Kidney (tissue), 14 donors: ENCODE data around the gene ADAMTSL4. TPM values are rescaled to one million over a fixed set of nuclear protein-coding genes. Genes with fewer than 3 reads are reported as not detected.
A peak's percentile ranks its signal among the peaks of the same experiment; 100 is the strongest.

Experiments used
- DNase-seq, 5 donors: peaks; one replicate each; pipeline ENCODE4 v3.0.0-alpha.2; 2013 to 2020
- FAIRE-seq: peaks from 2 replicates; lab custom pipeline; 2012; peaks lifted over from hg19 to GRCh38; lab: Jason Lieb, UNC
- H3K27ac ChIP-seq, 2 donors: one replicate each; pipeline ENCODE4 v1.7.0; 2013; ENCODE audit warnings: low read depth in 2 of 2, low read length in 2 of 2, inconsistent platforms in 1 of 2
- H3K27me3 ChIP-seq: one replicate; pipeline ENCODE4 v1.7.1; 2013; ENCODE audit warnings: low read length, inconsistent platforms; ENCODE audit not compliant: control insufficient read depth, insufficient read depth
- H3K36me3 ChIP-seq, 3 donors: one replicate each; pipeline versions ENCODE4 v1.7.0 to v1.7.1; 2013; ENCODE audit warnings: low read length in 3 of 3, control low read depth in 1 of 3, inconsistent platforms in 1 of 3; ENCODE audit not compliant: insufficient read depth in 3 of 3, control insufficient read depth in 2 of 3
- H3K4me1 ChIP-seq, 3 donors: one replicate each; pipeline versions ENCODE4 v1.7.0 to v1.7.1; 2013; ENCODE audit warnings: low read length in 3 of 3, inconsistent platforms in 1 of 3, low read depth in 1 of 3; ENCODE audit not compliant: control insufficient read depth in 2 of 3, insufficient read depth in 2 of 3
- H3K4me3 ChIP-seq, 3 donors: one replicate each; pipeline versions ENCODE4 v1.7.0 to v1.8.1; 2013; ENCODE audit warnings: low read length in 3 of 3, control low read depth in 1 of 3, inconsistent platforms in 1 of 3
- H3K9ac ChIP-seq, 3 donors: one replicate each; pipeline versions ENCODE4 v1.7.0 to v1.7.1; 2013; ENCODE audit warnings: low read length in 3 of 3, control low read depth in 1 of 3, inconsistent platforms in 1 of 3
- H3K9me3 ChIP-seq, 3 donors: one replicate each; pipeline versions ENCODE4 v1.7.0 to v1.7.1; 2013; ENCODE audit warnings: low read length in 3 of 3, control low read depth in 1 of 3, inconsistent platforms in 1 of 3; ENCODE audit not compliant: control insufficient read depth in 2 of 3, insufficient read depth in 1 of 3
- CTCF ChIP-seq: IDR thresholded peaks from 3 replicates; pipeline ENCODE4 v1.5.1; 2012; ENCODE audit warnings: mild to moderate bottlenecking, moderate library complexity, borderline replicate concordance; ENCODE audit not compliant: insufficient read depth; ENCODE audit errors: extremely low read depth
- intact Hi-C: fragments of 100-400 bp; cut with DNase I; formaldehyde crosslinking; loops from one replicate; pipeline ENCODE4 v1.11.1; 2022
- polyA plus RNA-seq: library from polyadenylated mRNA; stranded (reverse); fragments of 350-450 nt; fragmentation: Illumina TruSeq; extraction: RNeasy Lipid Tissue Mini Kit (QIAGEN cat#74804); gene quantifications from one replicate; pipeline ENCODE4 v1.2.3, GENCODE V29; 2014; ENCODE audit warnings: low read depth, low replicate concordance; ENCODE audit not compliant: insufficient read depth
- total RNA-seq: library from RNA; stranded (reverse); fragmentation: NEBNext Ultra II Directional; extraction: Animal tissue kit (Norgen Biotek cat#: 25700); gene quantifications from one replicate; pipeline ENCODE4 v1.2.1, GENCODE V29; 2021
- donor health status: control.
- donor health status: control.
- donor health status: control.
- donor health status: control.
- donor health status: control.
- donor health status: DM: yes; HTN: yes; CAD: no.
- donor health status: Normal renal cell carcinoma (clear cell type).

Gene ADAMTSL4
- total and polyA plus RNA-seq, 2 donors from 2014 or later = 6.9 to 20.0 TPM

DNA sequence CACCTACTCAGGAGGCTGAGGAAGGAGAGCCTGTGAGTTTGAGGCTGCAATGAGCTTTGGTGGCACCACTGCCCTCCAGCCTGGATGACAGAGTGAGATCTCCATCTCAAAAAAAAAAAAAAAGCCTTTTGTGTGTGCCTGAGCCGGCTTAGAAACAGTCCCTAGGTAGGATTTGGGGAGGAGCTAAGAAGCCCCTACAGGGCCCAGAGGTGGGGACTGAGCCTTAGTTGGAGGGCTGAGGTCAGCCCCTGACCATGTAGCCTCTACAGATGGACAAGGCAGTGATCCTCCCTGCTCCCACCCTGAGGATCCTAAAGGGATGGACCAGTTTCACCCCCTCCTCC lies 2.5 kb downstream of the ADAMTSL4 start:
- Histone ChIP-seq H3K27ac (peak overlapping the region in 1 of 2 donors; percentile 85), H3K9ac (no peak overlapping the region), H3K9me3 (no peaks in the 10 kb centered on the region), H3K4me1 (peaks cover 0 to 14% (median 7%) of the 10 kb centered on the region in 3 donors), H3K4me3 (no peak overlapping the region), H3K36me3 (peaks cover 4 to 5% (median 4%) of the 10 kb centered on the region in 3 donors), H3K27me3 (no peaks in the 10 kb centered on the region)
- FAIRE-seq (no peak), DNase-seq (no peak)
- TF ChIP-seq CTCF = no peak
- intact Hi-C loops = no loop called here

DNA sequence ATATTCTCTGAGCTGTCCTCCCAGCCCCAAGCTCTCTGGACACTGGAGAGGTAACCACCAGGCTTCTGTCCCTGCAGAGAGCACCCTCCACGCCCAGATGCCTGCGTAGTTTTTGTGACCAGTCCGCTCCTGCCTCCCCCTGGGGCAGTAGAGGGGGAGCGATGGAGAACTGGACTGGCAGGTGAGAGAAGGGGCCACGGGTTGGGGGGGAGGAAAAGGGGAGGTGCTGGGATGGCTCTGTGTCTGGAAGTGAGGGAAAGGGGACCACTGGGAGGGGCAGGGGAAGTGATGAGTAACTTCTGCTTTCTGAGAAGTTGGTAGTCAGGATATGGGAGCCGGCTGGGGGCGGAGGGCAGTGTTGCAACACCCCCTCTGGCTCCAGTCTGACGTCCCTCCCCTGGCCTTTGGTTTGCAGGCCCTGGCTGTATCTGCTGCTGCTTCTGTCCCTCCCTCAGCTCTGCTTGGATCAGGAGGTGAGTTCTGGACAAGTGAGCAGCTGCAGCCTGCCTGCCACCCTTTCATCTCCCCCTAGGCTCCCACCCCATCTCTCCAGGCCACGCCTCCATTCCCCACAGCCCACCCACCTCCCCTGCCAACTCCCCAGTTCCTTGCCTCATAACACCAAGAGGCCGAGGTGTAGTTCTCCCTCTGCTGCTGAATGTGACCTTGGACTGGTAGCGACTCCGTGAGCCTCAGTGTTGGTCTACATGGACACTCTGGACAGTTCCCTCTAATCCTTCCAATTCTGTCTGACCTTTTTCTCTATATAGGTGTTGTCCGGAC lies 3.1 kb downstream of the ADAMTSL4 start:
- Histone ChIP-seq H3K9ac (no peak overlapping the region), H3K36me3 (peaks cover 4 to 5% (median 4%) of the 10 kb centered on the region in 3 donors), H3K27ac (peak overlapping the region in 1 of 2 donors; percentile 85), H3K4me1 (peaks cover 0 to 14% (median 7%) of the 10 kb centered on the region in 3 donors), H3K4me3 (no peak overlapping the region), H3K27me3 (no peaks in the 10 kb centered on the region), H3K9me3 (no peaks in the 10 kb centered on the region)
- DNase-seq = peak; percentile 73 to 95 (median 82)
- no peak for TF ChIP-seq CTCF
- no peak for FAIRE-seq
- intact Hi-C loops = no loop called here

DNA sequence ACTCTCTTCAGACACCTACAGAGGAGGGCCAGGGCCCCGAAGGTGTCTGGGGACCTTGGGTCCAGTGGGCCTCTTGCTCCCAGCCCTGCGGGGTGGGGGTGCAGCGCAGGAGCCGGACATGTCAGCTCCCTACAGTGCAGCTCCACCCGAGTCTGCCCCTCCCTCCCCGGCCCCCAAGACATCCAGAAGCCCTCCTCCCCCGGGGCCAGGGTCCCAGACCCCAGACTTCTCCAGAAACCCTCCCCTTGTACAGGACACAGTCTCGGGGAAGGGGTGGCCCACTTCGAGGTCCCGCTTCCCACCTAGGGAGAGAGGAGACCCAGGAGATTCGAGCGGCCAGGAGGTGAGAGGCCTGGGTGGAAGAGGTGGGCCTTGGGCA lies 3.7 kb downstream of the ADAMTSL4 start:
- FAIRE-seq = no peak
- no peak overlapping the region for H3K4me3 ChIP-seq
- no peaks in the 10 kb centered on the region for H3K27me3 ChIP-seq
- H3K36me3 ChIP-seq = peaks cover 4 to 5% (median 4%) of the 10 kb centered on the region in 3 donors
- intact Hi-C loops = no loop called here
- H3K4me1 ChIP-seq = peaks cover 0 to 14% (median 7%) of the 10 kb centered on the region in 3 donors
- peak overlapping the region in 1 of 2 donors; percentile 69 for H3K27ac ChIP-seq
- H3K9ac ChIP-seq = no peak overlapping the region
- no peaks in the 10 kb centered on the region for H3K9me3 ChIP-seq
- no peak for TF ChIP-seq CTCF
- peak in 1 of 5 donors; percentile 58 for DNase-seq
